Mammary epithelial cell (primary cell): ENCODE results near the gene PDE7B.

ENCODE experiments used
- CTCF ChIP-seq, 2 donors: IDR thresholded peaks in 1 of 2; conservative IDR thresholded peaks in 1 of 2; 2 replicates each; pipeline ENCODE4 v1.5.1; 2011 to 2012; ENCODE audit warnings: inconsistent platforms in 2 of 2, low read length in 2 of 2, mild to moderate bottlenecking in 2 of 2, control low read depth in 1 of 2, low read depth in 1 of 2; ENCODE audit not compliant: insufficient read depth in 1 of 2; ENCODE audit errors: extremely low read depth in 1 of 2
- EZH2 ChIP-seq: IDR thresholded peaks from 2 replicates; pipeline ENCODE4 v1.6.1; 2012; ENCODE audit warnings: low read length, inconsistent platforms, borderline replicate concordance

GRCh38 chr6:136225496-136225895 is 374.0 kb downstream of the PDE7B start:
- no peak for TF ChIP-seq CTCF (conservative IDR thresholded peaks at IDR 0.05 in 1 of 2, IDR thresholded peaks at IDR 0.05 in 1 of 2; ENCODE audit: extremely low read depth in 1 of 2, insufficient read depth in 1 of 2, low read depth in 1 of 2, low read length in 2 of 2)
- no peak for TF ChIP-seq EZH2
